Activated CD8-positive, alpha-beta memory T cell treated with anti-CD3 and anti-CD28 coated beads for 4 hours (primary cell): ENCODE measurements around the gene MRPS12.
"Not testable (repeated sequence)": the region's sequence is repeated elsewhere in the genome, so short reads cannot be mapped to it uniquely, and the experiment has no call there.

Experiments used
- DNase-seq, 2 donors: peaks; one replicate each; pipeline ENCODE4 v3.0.0-alpha.2; 2020; ENCODE audit warnings: low read depth in 2 of 2

Gene MRPS12

GRCh38 chr19:38930776-38931520 lies at the start of gene MRPS12:
TSS of gene MRPS12 (plus strand) at chr19:38930944. CDS start at chr19:38931295, 351 bp downstream.
- DNase-seq, result peak; percentile 95 to 98

GRCh38 chr19:38883286-38883685 lies 47.5 kb upstream of the MRPS12 start:
- DNase-seq, result no peak

GRCh38 chr19:38884691-38885090 lies 46.1 kb upstream of the MRPS12 start:
- not testable (repeated sequence) for DNase-seq

- DNase-seq, result no peak
These were observed 41.9 kb upstream of the MRPS12 start for GRCh38 chr19:38888876-38889275.

- DNase-seq, result no peak
These were observed 40.9 kb upstream of the MRPS12 start for GRCh38 chr19:38889803-38890202.

- DNase-seq, result no peak
These were observed 40.1 kb upstream of the MRPS12 start for GRCh38 chr19:38890686-38891085.

GRCh38 chr19:38891771-38892170 lies 39.0 kb upstream of the MRPS12 start:
- DNase-seq, result no peak

- DNase-seq, result no peak
These were observed 37.9 kb upstream of the MRPS12 start for GRCh38 chr19:38892841-38893240.

GRCh38 chr19:38893341-38893771 lies 37.4 kb upstream of the MRPS12 start:
- no peak for DNase-seq

- no peak for DNase-seq
These were observed 35.8 kb upstream of the MRPS12 start for GRCh38 chr19:38894968-38895367.

GRCh38 chr19:38898788-38899446 lies 31.8 kb upstream of the MRPS12 start:
- no peak for DNase-seq

- DNase-seq, result peak; percentile 96 to 99
These were observed 31.1 kb upstream of the MRPS12 start, which contains the start of the genes NFKBIB and SIRT2 for GRCh38 chr19:38899447-38900201. TSS of gene NFKBIB (plus strand) at chr19:38899969. CDS start at chr19:38900033, 64 bp downstream. TSS of gene SIRT2 (minus strand) at chr19:38899618. CDS start at chr19:38899521, 97 bp downstream.

- no peak for DNase-seq
These were observed 30.5 kb upstream of the MRPS12 start for GRCh38 chr19:38900202-38900629.

- no peak for DNase-seq
These were observed 30.0 kb upstream of the MRPS12 start for GRCh38 chr19:38900743-38901190.

GRCh38 chr19:38901683-38902082 lies 29.1 kb upstream of the MRPS12 start:
- no peak for DNase-seq

GRCh38 chr19:38904581-38905539 lies 25.9 kb upstream of the MRPS12 start:
- no peak for DNase-seq

GRCh38 chr19:38905620-38906019 lies 25.1 kb upstream of the MRPS12 start:
- no peak for DNase-seq

- DNase-seq, result no peak
These were observed 23.5 kb upstream of the MRPS12 start for GRCh38 chr19:38907227-38907626.

GRCh38 chr19:38907670-38908069 lies 23.1 kb upstream of the MRPS12 start:
- no peak for DNase-seq

GRCh38 chr19:38908911-38909310 lies 21.8 kb upstream of the MRPS12 start:
- DNase-seq, result no peak

- DNase-seq, result no peak
These were observed 20.3 kb upstream of the MRPS12 start for GRCh38 chr19:38910488-38910887.
